PFSK-1 (cell line): ENCODE measurements around the gene NEIL3.

ENCODE experiments used
- POLR2AphosphoS5 ChIP-seq: IDR thresholded peaks from 2 replicates; pipeline ENCODE4 v1.6.1; 2012; ENCODE audit warnings: low read depth, mild to moderate bottlenecking, control low read depth, low read length, moderate library complexity
- SIN3A ChIP-seq: IDR thresholded peaks from 2 replicates; pipeline ENCODE4 v1.6.1; 2012; ENCODE audit warnings: mild to moderate bottlenecking, low read length, moderate library complexity, borderline replicate concordance; ENCODE audit not compliant: insufficient read depth
- TAF1 ChIP-seq: IDR thresholded peaks from 2 replicates; pipeline ENCODE4 v1.6.1; 2012; ENCODE audit warnings: low read length, control low read depth, borderline replicate concordance; ENCODE audit not compliant: insufficient read depth
- TF ChIP-seq, protein P1 (sequence below), 2 experiments: IDR thresholded peaks; 2 replicates each; pipeline versions ENCODE4 v1.6.1 to v1.8.0; 2011 to 2012; ENCODE audit warnings: low read depth in 2 of 2, low read length in 2 of 2, control low read depth in 1 of 2, inconsistent platforms in 1 of 2, mild to moderate bottlenecking in 1 of 2, moderate library complexity in 1 of 2; ENCODE audit not compliant: insufficient read depth in 1 of 2

GRCh38 chr4:177313263-177313662, 3.6 kb downstream of the NEIL3 start:
- no peak for TF ChIP-seq TAF1
- TF ChIP-seq, protein P1, sequence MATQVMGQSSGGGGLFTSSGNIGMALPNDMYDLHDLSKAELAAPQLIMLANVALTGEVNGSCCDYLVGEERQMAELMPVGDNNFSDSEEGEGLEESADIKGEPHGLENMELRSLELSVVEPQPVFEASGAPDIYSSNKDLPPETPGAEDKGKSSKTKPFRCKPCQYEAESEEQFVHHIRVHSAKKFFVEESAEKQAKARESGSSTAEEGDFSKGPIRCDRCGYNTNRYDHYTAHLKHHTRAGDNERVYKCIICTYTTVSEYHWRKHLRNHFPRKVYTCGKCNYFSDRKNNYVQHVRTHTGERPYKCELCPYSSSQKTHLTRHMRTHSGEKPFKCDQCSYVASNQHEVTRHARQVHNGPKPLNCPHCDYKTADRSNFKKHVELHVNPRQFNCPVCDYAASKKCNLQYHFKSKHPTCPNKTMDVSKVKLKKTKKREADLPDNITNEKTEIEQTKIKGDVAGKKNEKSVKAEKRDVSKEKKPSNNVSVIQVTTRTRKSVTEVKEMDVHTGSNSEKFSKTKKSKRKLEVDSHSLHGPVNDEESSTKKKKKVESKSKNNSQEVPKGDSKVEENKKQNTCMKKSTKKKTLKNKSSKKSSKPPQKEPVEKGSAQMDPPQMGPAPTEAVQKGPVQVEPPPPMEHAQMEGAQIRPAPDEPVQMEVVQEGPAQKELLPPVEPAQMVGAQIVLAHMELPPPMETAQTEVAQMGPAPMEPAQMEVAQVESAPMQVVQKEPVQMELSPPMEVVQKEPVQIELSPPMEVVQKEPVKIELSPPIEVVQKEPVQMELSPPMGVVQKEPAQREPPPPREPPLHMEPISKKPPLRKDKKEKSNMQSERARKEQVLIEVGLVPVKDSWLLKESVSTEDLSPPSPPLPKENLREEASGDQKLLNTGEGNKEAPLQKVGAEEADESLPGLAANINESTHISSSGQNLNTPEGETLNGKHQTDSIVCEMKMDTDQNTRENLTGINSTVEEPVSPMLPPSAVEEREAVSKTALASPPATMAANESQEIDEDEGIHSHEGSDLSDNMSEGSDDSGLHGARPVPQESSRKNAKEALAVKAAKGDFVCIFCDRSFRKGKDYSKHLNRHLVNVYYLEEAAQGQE (IDR thresholded peaks at IDR 0.05; ENCODE audit: insufficient read depth in 1 of 2, low read depth in 2 of 2, low read length in 2 of 2) = no peak
- no peak for TF ChIP-seq POLR2AphosphoS5
- no peak for TF ChIP-seq SIN3A
